NT2/D1 (cell line): ENCODE measurements around the gene PRC1.

Experiments
- SUZ12 ChIP-seq: IDR thresholded peaks from 2 replicates; pipeline ENCODE4 v1.6.1; 2011; ENCODE audit not compliant: insufficient read length, insufficient read depth; ENCODE audit errors: extremely low read depth
- YY1 ChIP-seq: IDR thresholded peaks from 2 replicates; pipeline ENCODE4 v1.6.1; 2011; ENCODE audit not compliant: insufficient read length, insufficient read depth
- ZNF274 ChIP-seq: IDR thresholded peaks from 2 replicates; pipeline ENCODE4 v1.6.1; 2011; ENCODE audit warnings: mild to moderate bottlenecking, low read depth, low read length

GRCh38 chr15:90930861-90931574 is 63.3 kb downstream of the PRC1 start:
- TF ChIP-seq YY1 (no peak), ZNF274 (no peak), SUZ12 (no peak)
